Common myeloid progenitor, CD34-positive (primary cell): ENCODE results near the gene BGN.

Experiments used
- CTCF ChIA-PET: fragments of 350-600 bp; sonication (Branson Sonifier 250); formaldehyde crosslinking; loops from one replicate; lab custom pipeline; 2021; ENCODE audit warnings: antibody characterized with exemption; lab: Charles Lee
- POLR2A ChIA-PET: fragments of 350-600 bp; sonication (Branson Sonifier 250); formaldehyde crosslinking; loops from one replicate; lab custom pipeline; 2021; ENCODE audit warnings: antibody characterized with exemption; lab: Charles Lee
- DNase-seq, 3 donors: peaks; one replicate each; pipeline versions ENCODE4 v3.0.0 to v3.0.0-alpha.2; 2013
- H3K27ac ChIP-seq, 2 experiments: 1 replicate in 1 of 2; 2 replicates in 1 of 2; pipeline ENCODE4 v1.7.0; 2013; ENCODE audit warnings: inconsistent platforms in 2 of 2, low read length in 2 of 2, mild to moderate bottlenecking in 2 of 2, low read depth in 1 of 2, moderate library complexity in 1 of 2; ENCODE audit not compliant: severe bottlenecking in 2 of 2, insufficient read depth in 1 of 2, poor library complexity in 1 of 2
- H3K27me3 ChIP-seq, 5 experiments: replicated peaks in 2 of 5; 1 replicate in 3 of 5; 2 replicates in 2 of 5; pipeline versions ENCODE4 v1.6.1 to v1.7.0; 2013; ENCODE audit warnings: low read length in 4 of 5, mild to moderate bottlenecking in 2 of 5, moderate library complexity in 2 of 5, inconsistent platforms in 1 of 5; ENCODE audit not compliant: insufficient read depth in 5 of 5, control insufficient read depth in 4 of 5
- H3K36me3 ChIP-seq, 4 experiments: 1 replicate in 2 of 4; 2 replicates in 2 of 4; pipeline versions ENCODE4 v1.6.1 to v1.7.0; 2013; ENCODE audit warnings: low read length in 3 of 4, control low read depth in 1 of 4, mild to moderate bottlenecking in 1 of 4; ENCODE audit not compliant: control insufficient read depth in 4 of 4, insufficient read depth in 4 of 4
- H3K4me1 ChIP-seq, 4 experiments: 1 replicate in 3 of 4; 2 replicates in 1 of 4; pipeline versions ENCODE4 v1.6.1 to v1.7.1; 2013; ENCODE audit warnings: low read length in 3 of 4, mild to moderate bottlenecking in 3 of 4, control low read depth in 1 of 4, inconsistent platforms in 1 of 4, moderate library complexity in 1 of 4; ENCODE audit not compliant: control insufficient read depth in 4 of 4, insufficient read depth in 4 of 4; ENCODE audit errors: control extremely low read depth in 1 of 4
- H3K4me3 ChIP-seq, 7 experiments: 1 replicate in 4 of 7; 2 replicates in 3 of 7; pipeline versions ENCODE4 v1.5.1 to v1.7.0; 2013; ENCODE audit warnings: mild to moderate bottlenecking in 7 of 7, low read length in 6 of 7, moderate library complexity in 6 of 7, inconsistent platforms in 2 of 7, low read depth in 2 of 7, control low read depth in 1 of 7; ENCODE audit not compliant: insufficient read depth in 4 of 7, control insufficient read depth in 1 of 7; ENCODE audit errors: extremely low read depth in 1 of 7
- H3K9me3 ChIP-seq, 5 experiments: 1 replicate in 4 of 5; 2 replicates in 1 of 5; pipeline versions ENCODE4 v1.6.1 to v1.7.1; 2013; ENCODE audit warnings: low read length in 4 of 5, mild to moderate bottlenecking in 2 of 5, inconsistent platforms in 1 of 5, low read depth in 1 of 5, moderate library complexity in 1 of 5; ENCODE audit not compliant: control insufficient read depth in 4 of 5, insufficient read depth in 2 of 5; ENCODE audit errors: control extremely low read depth in 1 of 5
- WGBS: methylation state at CpG from one replicate; pipeline ENCODE4 v1.1.5; 2013; ENCODE audit not compliant: insufficient coverage; 5-methylcytosine and 5-hydroxymethylcytosine counted together

The BGN gene

DNA sequence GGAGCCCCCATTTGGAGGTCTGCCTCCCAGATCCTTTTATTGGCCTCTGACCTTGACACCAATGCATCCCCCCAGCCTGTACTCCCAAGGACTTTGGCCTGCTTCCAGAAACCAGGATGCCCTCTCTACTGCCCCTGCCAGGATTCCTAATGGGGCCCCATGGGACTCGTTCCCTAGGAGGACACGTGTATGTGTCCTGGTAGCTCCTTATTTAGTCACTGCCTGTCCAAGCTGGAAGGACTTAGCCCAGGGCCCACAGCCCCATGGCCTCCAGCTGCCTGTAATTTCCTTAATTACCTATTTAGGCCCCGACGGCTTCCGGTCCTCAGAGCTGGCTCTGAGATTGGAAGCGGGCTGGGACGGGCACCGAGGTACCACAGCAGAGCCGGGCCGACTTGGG lies 32.0 kb downstream of the BGN start:
- ChIA-PET POLR2A (no interaction called here), CTCF (interaction anchor here (1.4 to 2.4 kb wide), 3 partner anchors 13 to 142 kb away, joined by 4 to 5 read pairs (median 5); no protein-coding TSS in a partner anchor)
- H3K27me3 ChIP-seq = peaks cover 0 to 70% (median 0%) of the 10 kb centered on the region in 5 experiments
- DNase-seq = no peak
- H3K4me1 ChIP-seq = no peaks in the 10 kb centered on the region
- WGBS = 81% methylated on average over 8 of the region's 10 CpGs
- no peak overlapping the region for H3K4me3 ChIP-seq
- H3K27ac ChIP-seq = no peak overlapping the region
- no peaks in the 10 kb centered on the region for H3K36me3 ChIP-seq
- H3K9me3 ChIP-seq = no peaks in the 10 kb centered on the region

GRCh38 chrX:153527208-153527607 lies 32.4 kb downstream of the BGN start:
- no peaks in the 10 kb centered on the region for H3K4me1 ChIP-seq
- CTCF ChIA-PET = interaction anchor here (0.7 to 2.4 kb wide), 3 partner anchors 18 to 142 kb away, joined by 3 to 5 read pairs (median 5); no protein-coding TSS in a partner anchor
- no peak overlapping the region for H3K4me3 ChIP-seq
- no peak for DNase-seq
- 80% methylated on average over 15 of the region's 15 CpGs for WGBS
- no peaks in the 10 kb centered on the region for H3K9me3 ChIP-seq
- H3K27me3 ChIP-seq = peaks cover 0 to 67% (median 0%) of the 10 kb centered on the region in 5 experiments
- H3K27ac ChIP-seq = no peak overlapping the region
- POLR2A ChIA-PET = no interaction called here
- H3K36me3 ChIP-seq = no peaks in the 10 kb centered on the region

- H3K4me1 ChIP-seq = no peaks in the 10 kb centered on the region
- H3K9me3 ChIP-seq = no peaks in the 10 kb centered on the region
- ChIA-PET POLR2A (no interaction called here), CTCF (interaction anchor here (0.7 kb wide), 1 partner anchor 109 kb away, joined by 3 read pairs; no protein-coding TSS in a partner anchor)
- no peaks in the 10 kb centered on the region for H3K36me3 ChIP-seq
- DNase-seq = no peak
- no peak overlapping the region for H3K27ac ChIP-seq
- 89% methylated on average over 10 of the region's 20 CpGs for WGBS
- H3K4me3 ChIP-seq = no peak overlapping the region
- H3K27me3 ChIP-seq = peaks cover 0 to 56% (median 0%) of the 10 kb centered on the region in 5 experiments
These were observed 35.8 kb downstream of the BGN start for GRCh38 chrX:153530411-153531129.

GRCh38 chrX:153533091-153533490 lies 38.3 kb downstream of the BGN start:
- Histone ChIP-seq H3K27ac (no peak overlapping the region), H3K27me3 (peaks cover 0 to 39% (median 0%) of the 10 kb centered on the region in 5 experiments), H3K4me1 (no peaks in the 10 kb centered on the region), H3K36me3 (no peaks in the 10 kb centered on the region), H3K4me3 (no peak overlapping the region), H3K9me3 (no peaks in the 10 kb centered on the region)
- CTCF ChIA-PET = no interaction called here
- POLR2A ChIA-PET = interaction anchor here (0.5 kb wide), 1 partner anchor 53 kb away, joined by 4 read pairs; no protein-coding TSS in a partner anchor
- WGBS = 87% methylated on average over 14 of the region's 15 CpGs
- DNase-seq = no peak

DNA sequence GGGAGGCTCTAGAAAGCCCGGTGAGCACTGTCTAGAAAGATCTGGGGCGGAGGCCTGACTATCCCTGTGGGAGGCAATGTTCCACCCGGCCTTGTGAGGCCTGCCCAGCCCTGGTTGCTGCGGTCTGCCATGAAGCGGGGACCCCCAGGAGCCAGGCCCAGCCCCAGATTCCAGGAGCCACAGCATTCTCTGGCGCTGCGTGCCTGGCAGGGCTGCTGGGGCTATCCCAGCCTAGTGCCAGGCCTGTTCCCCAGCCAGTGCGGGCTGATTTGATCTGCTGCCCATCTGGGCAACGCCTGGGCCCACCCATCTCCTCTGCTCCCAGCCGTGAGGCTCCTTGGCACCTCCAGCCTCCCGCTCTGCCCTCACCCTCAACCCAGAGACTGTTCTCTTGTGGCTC lies 42.3 kb downstream of the BGN start:
- Histone ChIP-seq H3K9me3 (no peaks in the 10 kb centered on the region), H3K36me3 (no peaks in the 10 kb centered on the region), H3K27me3 (peaks cover 0 to 42% (median 0%) of the 10 kb centered on the region in 5 experiments), H3K4me3 (no peak overlapping the region), H3K27ac (no peak overlapping the region), H3K4me1 (no peaks in the 10 kb centered on the region)
- no peak for DNase-seq
- POLR2A ChIA-PET = no interaction called here
- WGBS = 89% methylated on average over 10 of the region's 11 CpGs
- CTCF ChIA-PET = interaction anchor here (1.1 to 5.7 kb wide), 3 partner anchors 8 to 130 kb away, joined by 3 to 59 read pairs (median 28); no protein-coding TSS in a partner anchor

DNA sequence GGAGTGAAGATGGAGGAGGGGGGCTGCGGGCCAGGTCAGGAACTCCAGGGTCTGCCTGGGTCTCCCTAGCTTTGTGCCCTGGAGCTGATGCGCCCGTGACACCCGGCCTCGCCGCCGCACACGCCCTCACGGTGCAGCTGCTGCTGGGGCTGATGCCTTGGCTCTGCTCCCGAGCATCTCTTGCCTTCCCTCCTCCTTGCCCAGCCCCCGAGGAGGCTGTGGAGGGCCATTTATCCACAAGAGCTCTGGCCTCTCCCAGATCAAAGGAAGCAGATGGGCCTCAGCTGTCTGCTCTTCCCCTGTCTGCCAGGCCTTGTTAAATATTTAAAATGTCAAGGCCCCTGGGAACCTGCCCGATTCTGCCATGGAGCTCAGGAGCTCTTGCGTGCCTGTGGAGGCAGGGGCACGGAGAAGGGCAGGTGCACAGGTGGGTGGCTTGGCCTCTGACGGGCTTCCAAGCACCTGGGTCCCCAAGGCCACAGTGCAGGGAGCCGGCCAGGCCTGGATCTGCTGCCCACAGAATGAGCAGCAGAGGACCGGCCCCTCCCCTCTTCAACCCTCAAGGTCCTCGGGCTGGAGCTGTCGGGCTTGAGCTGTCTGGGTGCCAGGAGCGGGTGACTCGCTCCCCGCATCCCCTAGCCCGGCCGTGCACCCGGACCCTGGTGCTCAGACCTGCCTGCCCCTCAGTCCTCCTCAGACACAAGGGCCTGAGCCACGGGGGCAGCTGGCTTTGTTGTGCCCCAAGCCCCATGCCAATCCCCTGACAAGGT lies 42.9 kb downstream of the BGN start:
- no peaks in the 10 kb centered on the region for H3K36me3 ChIP-seq
- CTCF ChIA-PET = interaction anchor here (0.7 to 5.7 kb wide), 5 partner anchors 9 to 170 kb away, joined by 3 to 59 read pairs (median 8); no protein-coding TSS in a partner anchor
- 84% methylated on average over 23 of the region's 26 CpGs for WGBS

More for the DNA sequence above, 42.9 kb downstream of the BGN start:
- H3K27ac ChIP-seq = no peak overlapping the region
- no peak overlapping the region for H3K4me3 ChIP-seq
- peaks cover 0 to 39% (median 0%) of the 10 kb centered on the region in 5 experiments for H3K27me3 ChIP-seq
- no peaks in the 10 kb centered on the region for H3K4me1 ChIP-seq
- POLR2A ChIA-PET = no interaction called here
- H3K9me3 ChIP-seq = no peaks in the 10 kb centered on the region
- DNase-seq = no peak
